Endothelial cell of umbilical vein (primary cell): ENCODE data around the gene CLIC5. TPM values are rescaled to one million over a fixed set of nuclear protein-coding genes. Genes with fewer than 3 reads are reported as not detected.

ENCODE experiments used
- BruUV-seq: library from RNA; stranded (reverse); fragments of 400-500 nt; replicated peaks from 2 replicates; lab custom pipeline; 2021; lab: Mats Ljungman, UMichigan
- CTCF ChIA-PET: fragments of 300-600, 350-600 bp; sonication (Branson Sonifier 250); formaldehyde crosslinking; loops from one replicate; lab custom pipeline; 2021; ENCODE audit warnings: antibody characterized with exemption, inconsistent platforms; lab: Charles Lee
- POLR2A ChIA-PET: fragments of 300-600, 350-600 bp; sonication (Branson Sonifier 250); formaldehyde crosslinking; loops from one replicate; lab custom pipeline; 2021; ENCODE audit warnings: antibody characterized with exemption, inconsistent platforms; lab: Charles Lee
- DNase-seq: peaks from one replicate; pipeline ENCODE4 v3.0.0-alpha.2; 2011; ENCODE audit warnings: low read depth, low spot score
- FAIRE-seq: peaks from 2 replicates; lab custom pipeline; 2011; peaks lifted over from hg19 to GRCh38; lab: Jason Lieb, UNC
- H2AFZ ChIP-seq: 2 replicates; pipeline ENCODE4 v1.6.0; 2012; ENCODE audit warnings: low read depth, low read length, control low read depth, inconsistent platforms
- H3K27ac ChIP-seq: 2 replicates; pipeline ENCODE4 v1.5.1; 2011; ENCODE audit warnings: low read depth, mild to moderate bottlenecking, control low read depth, low read length, moderate library complexity; ENCODE audit not compliant: insufficient read depth
- H3K27me3 ChIP-seq, 2 experiments: 2 replicates each; pipeline versions ENCODE4 v1.6.0 to v1.6.1; 2011; ENCODE audit warnings: low read length in 2 of 2, mixed read lengths in 1 of 2; ENCODE audit not compliant: control insufficient read depth in 2 of 2, insufficient read depth in 2 of 2
- H3K36me3 ChIP-seq, 2 experiments: 2 replicates in 1 of 2; 3 replicates in 1 of 2; pipeline ENCODE4 v1.5.1; 2011; ENCODE audit warnings: low read length in 2 of 2, mild to moderate bottlenecking in 1 of 2, moderate library complexity in 1 of 2; ENCODE audit not compliant: control insufficient read depth in 2 of 2, insufficient read depth in 2 of 2; ENCODE audit errors: extremely low read depth in 1 of 2
- H3K4me1 ChIP-seq: 3 replicates; pipeline ENCODE4 v1.5.1; 2011; ENCODE audit warnings: mild to moderate bottlenecking, low read length; ENCODE audit not compliant: control insufficient read depth, insufficient read depth; ENCODE audit errors: extremely low read depth
- H3K4me2 ChIP-seq: 2 replicates; pipeline ENCODE4 v1.6.1; 2011; ENCODE audit warnings: low read length, control low read depth, mixed read lengths; ENCODE audit not compliant: insufficient read depth
- H3K4me3 ChIP-seq, 3 experiments: fragments of 200-600 bp in 1 of 3; sonication (generic), shearing (Covaris generic) in 1 of 3; replicated peaks in 1 of 3; 2 replicates each; pipeline ENCODE4 v1.5.1; 2011 to 2016; ENCODE audit warnings: control low read depth in 3 of 3, low read length in 3 of 3, mild to moderate bottlenecking in 2 of 3, inconsistent platforms in 1 of 3, low read depth in 1 of 3, moderate library complexity in 1 of 3; ENCODE audit not compliant: insufficient read depth in 1 of 3
- H3K79me2 ChIP-seq: 2 replicates; pipeline ENCODE4 v1.6.0; 2012; ENCODE audit warnings: low read length, inconsistent platforms; ENCODE audit not compliant: control insufficient read depth, insufficient read depth
- H3K9ac ChIP-seq: replicated peaks from 2 replicates; pipeline ENCODE3; 2011; ENCODE audit warnings: low read length, control low read depth; ENCODE audit not compliant: insufficient read depth; ENCODE audit errors: extremely low read depth
- H3K9me1 ChIP-seq: replicated peaks from 3 replicates; pipeline ENCODE4 v1.6.0; 2011; ENCODE audit warnings: mild to moderate bottlenecking, low read length; ENCODE audit not compliant: control insufficient read depth, insufficient read depth; ENCODE audit errors: extremely low read depth
- H3K9me3 ChIP-seq: replicated peaks from 2 replicates; pipeline ENCODE4 v1.5.1; 2012; ENCODE audit warnings: low read length, inconsistent platforms; ENCODE audit not compliant: control insufficient read depth, insufficient read depth
- H4K20me1 ChIP-seq: replicated peaks from 2 replicates; pipeline ENCODE3; 2011; ENCODE audit warnings: mild to moderate bottlenecking, low read length; ENCODE audit not compliant: control insufficient read depth, insufficient read depth; ENCODE audit errors: extremely low read depth
- EZH2 ChIP-seq: IDR thresholded peaks from 2 replicates; pipeline ENCODE4 v1.6.1; 2012; ENCODE audit warnings: borderline replicate concordance, low read depth, mild to moderate bottlenecking, moderate library complexity, low read length, inconsistent platforms; ENCODE audit not compliant: severe bottlenecking
- FOS ChIP-seq: IDR thresholded peaks from 2 replicates; pipeline ENCODE4 v1.6.1; 2011; ENCODE audit warnings: mild to moderate bottlenecking, low read length, moderate library complexity, borderline replicate concordance; ENCODE audit not compliant: insufficient read depth
- GATA2 ChIP-seq: IDR thresholded peaks from 2 replicates; pipeline ENCODE4 v1.7.0; 2011; ENCODE audit warnings: low read depth, mild to moderate bottlenecking, moderate library complexity, mixed read lengths, low read length; ENCODE audit not compliant: insufficient read length, insufficient read depth
- JUN ChIP-seq: IDR thresholded peaks from 2 replicates; pipeline ENCODE4 v1.6.1; 2011; ENCODE audit warnings: borderline replicate concordance, low read depth; ENCODE audit not compliant: insufficient read length, insufficient read depth
- MAX ChIP-seq: IDR thresholded peaks from 2 replicates; pipeline ENCODE4 v1.6.1; 2011; ENCODE audit not compliant: insufficient read depth, insufficient read length
- MYC ChIP-seq: IDR thresholded peaks from one replicate; pipeline ENCODE4 v1.6.1; 2011; ENCODE audit warnings: mild to moderate bottlenecking, low read depth, low read length
- POLR2A ChIP-seq: IDR thresholded peaks from 2 replicates; pipeline ENCODE4 v1.6.1; 2012; ENCODE audit warnings: low read depth, mild to moderate bottlenecking, control low read depth, low read length
- POLR2AphosphoS5 ChIP-seq: IDR thresholded peaks from 2 replicates; pipeline ENCODE4 v1.6.1; 2012; ENCODE audit warnings: low read depth, mild to moderate bottlenecking, control low read depth, low read length, moderate library complexity; ENCODE audit not compliant: insufficient read depth
- dilution Hi-C: fragments of 300-500 bp; cut with MboI; formaldehyde crosslinking; loops from one replicate; pipeline ENCODE4 v1.15.0; 2019; ENCODE audit warnings: low sequenced_read_pairs; ENCODE audit not compliant: extremely low pct_ligation_motif_present
- intact Hi-C: fragments of 100-400 bp; cut with micrococcal nuclease; formaldehyde crosslinking; loops from one replicate; pipeline ENCODE4 v1.10.0; 2022
- polyA plus RNA-seq, 4 experiments: library from polyadenylated mRNA; depleted of rRNA in 3 of 4; stranded (reverse) in 3 of 4; unstranded in 1 of 4; fragments of >200 nt; gene quantifications; 2 replicates each; pipeline versions ENCODE4 v1.2.1 to v1.2.3, GENCODE V29; 2011 to 2012; ENCODE audit warnings: missing spikeins in 1 of 4
- total RNA-seq: library from RNA; stranded (reverse); gene quantifications from 2 replicates; pipeline ENCODE4 v1.2.3, GENCODE V29; 2021
- TF ChIP-seq, protein P1 (sequence below), 2 donors: IDR thresholded peaks; 1 replicate in 1 of 2; 2 replicates in 1 of 2; pipeline ENCODE4 v1.5.1; 2011; ENCODE audit warnings: low read length in 2 of 2, mild to moderate bottlenecking in 2 of 2, moderate library complexity in 2 of 2, control low read depth in 1 of 2, inconsistent platforms in 1 of 2, low read depth in 1 of 2; ENCODE audit not compliant: insufficient read depth in 1 of 2; ENCODE audit errors: extremely low read depth in 1 of 2

Gene CLIC5
- total and polyA plus RNA-seq, 2 donors (not counting 3 experiments of a cell fraction or from before 2014, with no cell fraction given): 0.07 TPM; not detected in 1

DNA sequence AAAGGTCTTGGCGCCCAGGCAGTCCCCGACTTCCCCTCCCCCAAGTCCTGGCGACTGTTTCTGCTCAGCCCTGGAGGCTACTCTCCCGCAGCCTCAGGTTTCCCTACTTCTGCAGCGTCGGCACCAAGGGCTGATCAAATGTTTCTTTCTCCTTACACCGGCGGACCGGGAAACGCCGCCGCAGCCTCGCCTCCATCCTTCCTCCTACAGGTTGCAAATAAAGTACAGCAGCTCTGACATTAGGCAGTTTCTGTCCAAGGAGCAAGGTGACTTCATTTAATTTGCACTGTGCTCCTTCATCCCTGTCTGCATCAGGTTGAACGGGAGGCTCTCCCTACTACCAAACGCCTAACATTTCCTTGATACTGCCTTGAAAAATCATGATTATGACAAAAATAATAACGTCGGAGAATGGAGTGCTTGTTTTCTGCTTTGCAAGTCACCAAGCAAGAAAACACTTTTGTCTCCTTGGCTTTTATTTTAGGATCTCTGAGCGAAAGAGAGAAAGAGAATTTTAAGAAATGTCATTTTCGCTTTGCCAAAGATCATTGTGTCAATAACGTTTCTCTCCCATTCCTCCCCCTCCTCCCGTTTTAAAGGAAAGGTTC is 1.0 kb downstream of the CLIC5 start:
- DNase-seq: no peak
- H3K4me2 ChIP-seq: no peak overlapping the region
- no peak overlapping the region for H3K27ac ChIP-seq
- H3K9me1 ChIP-seq: no peaks in the 10 kb centered on the region
- TF ChIP-seq JUN (no peak), GATA2 (no peak), POLR2AphosphoS5 (no peak), FOS (no peak), MYC (no peak), POLR2A (no peak), EZH2 (no peak), MAX (no peak)
- TF ChIP-seq, protein P1, sequence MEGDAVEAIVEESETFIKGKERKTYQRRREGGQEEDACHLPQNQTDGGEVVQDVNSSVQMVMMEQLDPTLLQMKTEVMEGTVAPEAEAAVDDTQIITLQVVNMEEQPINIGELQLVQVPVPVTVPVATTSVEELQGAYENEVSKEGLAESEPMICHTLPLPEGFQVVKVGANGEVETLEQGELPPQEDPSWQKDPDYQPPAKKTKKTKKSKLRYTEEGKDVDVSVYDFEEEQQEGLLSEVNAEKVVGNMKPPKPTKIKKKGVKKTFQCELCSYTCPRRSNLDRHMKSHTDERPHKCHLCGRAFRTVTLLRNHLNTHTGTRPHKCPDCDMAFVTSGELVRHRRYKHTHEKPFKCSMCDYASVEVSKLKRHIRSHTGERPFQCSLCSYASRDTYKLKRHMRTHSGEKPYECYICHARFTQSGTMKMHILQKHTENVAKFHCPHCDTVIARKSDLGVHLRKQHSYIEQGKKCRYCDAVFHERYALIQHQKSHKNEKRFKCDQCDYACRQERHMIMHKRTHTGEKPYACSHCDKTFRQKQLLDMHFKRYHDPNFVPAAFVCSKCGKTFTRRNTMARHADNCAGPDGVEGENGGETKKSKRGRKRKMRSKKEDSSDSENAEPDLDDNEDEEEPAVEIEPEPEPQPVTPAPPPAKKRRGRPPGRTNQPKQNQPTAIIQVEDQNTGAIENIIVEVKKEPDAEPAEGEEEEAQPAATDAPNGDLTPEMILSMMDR (IDR thresholded peaks at IDR 0.05; ENCODE audit: extremely low read depth in 1 of 2, insufficient read depth in 1 of 2, low read depth in 1 of 2, low read length in 2 of 2): no peak
- H3K27me3 ChIP-seq: peaks cover 33 to 49% of the 10 kb centered on the region in 2 experiments
- no peak for FAIRE-seq
- intact Hi-C loops (no loop called here), dilution Hi-C loops (no loop called here)
- no peak overlapping the region for H3K9ac ChIP-seq
- peaks cover 13% of the 10 kb centered on the region for H3K4me1 ChIP-seq
- H3K36me3 ChIP-seq: no peaks in the 10 kb centered on the region
- no peaks in the 10 kb centered on the region for H4K20me1 ChIP-seq
- no peaks in the 10 kb centered on the region for H3K9me3 ChIP-seq
- no peaks in the 10 kb centered on the region for H3K79me2 ChIP-seq
- H2AFZ ChIP-seq: no peak overlapping the region
- BruUV-seq: no TSS peak
- no peak overlapping the region for H3K4me3 ChIP-seq
- POLR2A ChIA-PET: no interaction called here
- CTCF ChIA-PET: no interaction called here
